NCI-H2171 (cell line): ENCODE measurements around the gene S1PR3.

Source experiments
- DNase-seq: peaks from one replicate; lab custom pipeline; 2025; lab: John Stamatoyannopoulos, UW

S1PR3 gene

GRCh38 chr9:89009546-89009840 lies 18.2 kb downstream of the S1PR3 start:
- DNase-seq: no peak

DNA sequence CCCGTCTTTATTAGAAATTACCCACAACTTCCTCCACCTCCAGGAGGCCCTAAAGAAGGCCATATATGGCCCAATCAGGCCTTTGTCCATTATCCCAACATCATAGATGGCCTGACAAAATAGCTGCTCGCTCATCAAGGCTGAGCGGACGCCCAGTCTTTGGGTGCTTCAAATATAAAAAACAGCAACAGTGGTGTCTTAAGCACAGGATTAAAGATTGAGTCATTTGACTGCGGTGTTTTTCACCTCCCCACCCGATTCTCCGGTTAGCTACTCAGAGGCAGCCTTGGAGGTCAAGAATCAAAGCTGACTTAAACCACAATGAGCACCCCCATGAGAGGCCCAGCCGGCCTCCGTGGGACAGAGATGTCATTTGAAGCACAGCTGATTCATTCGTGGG lies 18.8 kb downstream of the S1PR3 start:
- no peak for DNase-seq

DNA sequence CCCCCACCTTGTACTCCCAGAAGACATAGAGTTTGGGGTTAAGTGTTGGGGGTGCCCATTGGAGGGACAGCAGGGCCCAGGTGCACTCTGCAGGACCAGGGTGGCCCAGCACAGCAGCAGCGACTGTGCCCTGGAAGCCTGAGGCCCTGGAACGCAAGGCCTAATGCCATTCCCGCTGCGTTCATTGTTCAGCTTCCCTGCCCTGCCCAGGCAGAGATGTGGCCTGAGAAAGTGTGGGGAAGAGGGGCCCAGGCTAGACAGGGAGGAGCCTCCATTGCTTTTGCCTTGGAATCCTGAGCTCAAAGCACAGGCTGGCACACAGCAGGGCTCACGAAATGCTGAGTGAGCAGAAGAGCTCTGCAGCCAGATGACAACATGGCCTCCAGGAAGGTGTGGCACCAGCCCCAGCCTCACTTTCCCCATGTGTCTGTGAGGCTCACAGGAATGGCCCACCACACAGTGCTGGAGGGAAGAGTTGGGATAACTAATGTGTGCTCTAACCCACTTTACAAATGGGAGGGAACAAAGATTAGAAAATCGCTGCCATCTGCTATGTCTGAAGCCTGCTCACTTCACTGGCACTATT lies 19.4 kb downstream of the S1PR3 start:
- DNase-seq: no peak

- DNase-seq: no peak
Measured at GRCh38 chr9:89011683-89012082, 20.4 kb downstream of the S1PR3 start.

DNA sequence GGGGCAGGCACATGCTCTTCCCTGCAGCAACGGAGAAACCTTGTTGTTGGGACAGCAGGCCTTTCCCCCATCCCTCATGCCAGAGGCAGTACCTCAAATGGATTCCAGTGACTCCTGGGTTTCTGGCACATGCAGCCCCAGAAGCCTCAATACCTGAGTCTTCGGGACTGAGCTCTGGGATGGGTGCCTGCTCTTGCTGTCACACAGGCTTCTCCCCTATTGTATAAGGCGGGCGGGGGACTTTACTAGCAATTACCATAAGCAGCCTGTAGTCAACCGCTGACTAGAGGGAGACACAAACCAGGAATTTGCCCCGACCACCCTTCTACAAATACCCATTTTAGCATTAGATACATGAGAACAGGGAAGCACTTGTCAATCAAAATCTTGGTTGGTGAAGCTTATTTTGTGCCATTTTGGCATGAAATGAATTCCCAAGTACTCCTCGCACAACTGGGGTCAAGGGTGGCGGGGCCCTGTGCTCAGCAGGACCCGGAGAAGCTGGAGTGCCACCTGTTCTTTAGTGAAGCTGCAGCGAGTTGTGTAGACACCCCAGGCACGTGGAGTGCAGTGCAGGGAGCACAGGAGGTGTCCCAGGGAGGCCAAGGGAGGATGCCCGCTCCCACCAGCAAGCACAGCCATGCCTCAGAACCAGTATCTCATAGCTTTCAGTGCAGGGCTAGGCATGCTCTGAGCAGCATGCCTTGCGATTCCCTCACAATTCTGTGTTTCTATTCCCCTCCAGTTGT lies 21.2 kb downstream of the S1PR3 start:
- no peak for DNase-seq

- no peak for DNase-seq
Measured at GRCh38 chr9:89013660-89014059, 22.4 kb downstream of the S1PR3 start.

GRCh38 chr9:89014153-89014552 lies 22.9 kb downstream of the S1PR3 start:
- no peak for DNase-seq

- no peak for DNase-seq
Measured at GRCh38 chr9:89015336-89015735, 24.1 kb downstream of the S1PR3 start.

GRCh38 chr9:89020754-89021153 lies 29.5 kb downstream of the S1PR3 start:
- no peak for DNase-seq

DNA sequence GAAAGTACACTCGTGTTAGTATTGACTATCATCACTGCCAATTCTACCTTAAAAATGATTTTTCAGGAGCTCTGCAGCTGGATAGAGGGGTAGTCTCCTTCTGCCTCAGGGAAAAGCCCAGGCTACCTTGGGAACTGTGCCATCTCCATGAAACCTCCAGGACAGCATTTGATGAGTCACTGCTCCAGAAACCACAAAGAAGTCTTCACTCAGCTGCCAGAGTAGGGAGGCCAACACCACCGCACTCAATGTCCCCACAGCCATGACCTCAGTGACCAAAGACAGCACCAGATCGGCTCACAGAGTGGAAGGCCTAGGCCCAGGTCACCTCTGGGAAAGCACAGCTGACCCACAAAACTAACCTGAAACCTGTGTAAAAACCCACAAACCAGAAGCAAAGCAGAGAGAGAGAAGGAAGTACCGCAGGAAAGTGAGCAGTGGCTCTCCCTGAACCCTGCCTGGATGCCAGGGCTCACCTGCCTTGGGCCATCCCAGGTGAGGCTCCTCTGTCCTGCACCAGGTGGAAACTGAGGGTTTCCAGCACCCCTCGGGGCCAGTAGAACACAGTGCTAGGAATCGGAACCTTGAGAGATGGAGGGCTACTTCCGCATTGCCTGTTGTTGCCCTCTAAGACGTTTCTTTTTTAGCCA lies 30.0 kb downstream of the S1PR3 start:
- DNase-seq: no peak

DNA sequence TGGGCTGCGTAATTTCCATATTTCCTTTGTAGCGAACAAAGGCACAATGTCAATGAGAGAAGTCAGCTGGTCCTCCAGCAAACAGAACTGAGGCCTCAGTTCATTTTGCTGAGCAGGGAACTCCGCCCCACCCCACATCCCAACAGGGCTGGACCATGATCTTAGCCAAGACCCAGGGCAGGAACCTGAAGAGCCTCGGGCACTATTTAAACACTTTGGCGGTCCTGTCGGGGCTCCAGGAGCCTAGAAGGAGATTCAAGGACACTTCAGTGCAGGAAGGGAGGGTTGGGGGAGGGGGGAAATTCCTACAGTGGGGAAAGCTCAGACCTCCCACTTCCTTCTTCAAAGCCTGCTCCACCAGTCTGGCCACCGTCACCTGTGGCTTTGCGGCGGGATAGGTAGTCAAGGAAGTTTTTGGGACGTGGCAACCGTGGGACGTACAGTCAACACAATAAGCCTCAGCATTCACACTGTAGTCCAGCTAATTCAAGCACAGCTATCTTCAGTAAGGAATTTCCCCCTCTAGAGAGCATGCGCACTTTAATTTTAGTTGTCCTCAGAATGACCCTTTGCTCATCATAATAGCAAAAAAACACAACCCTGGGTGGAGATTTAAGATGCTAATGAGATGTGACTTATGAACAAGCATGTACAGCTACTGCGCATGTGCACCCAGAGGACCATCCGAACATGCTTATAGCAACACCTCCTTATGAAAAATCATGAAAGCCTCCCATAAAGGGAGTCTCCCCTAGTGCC lies 30.9 kb downstream of the S1PR3 start:
- no peak for DNase-seq

DNA sequence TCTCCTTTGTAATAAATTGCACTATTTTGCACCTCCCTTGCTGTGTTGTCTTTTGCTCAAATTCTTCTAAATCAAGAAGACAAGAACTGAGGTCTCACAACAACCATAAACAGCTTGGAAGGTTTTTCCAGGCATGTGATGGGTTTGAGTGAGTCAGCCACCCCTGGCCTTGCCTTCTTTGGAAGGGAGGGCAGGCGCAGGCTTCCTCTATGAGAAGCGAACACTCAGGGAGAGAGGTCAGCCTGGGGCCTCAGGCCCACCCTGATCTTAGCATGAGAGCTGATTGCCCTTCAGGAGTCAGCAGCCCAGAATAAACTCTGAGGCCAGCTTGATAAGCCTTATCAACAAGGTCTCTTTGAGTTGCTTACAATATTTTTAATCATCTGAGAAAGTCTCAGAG lies 31.6 kb downstream of the S1PR3 start:
- DNase-seq: no peak

DNA sequence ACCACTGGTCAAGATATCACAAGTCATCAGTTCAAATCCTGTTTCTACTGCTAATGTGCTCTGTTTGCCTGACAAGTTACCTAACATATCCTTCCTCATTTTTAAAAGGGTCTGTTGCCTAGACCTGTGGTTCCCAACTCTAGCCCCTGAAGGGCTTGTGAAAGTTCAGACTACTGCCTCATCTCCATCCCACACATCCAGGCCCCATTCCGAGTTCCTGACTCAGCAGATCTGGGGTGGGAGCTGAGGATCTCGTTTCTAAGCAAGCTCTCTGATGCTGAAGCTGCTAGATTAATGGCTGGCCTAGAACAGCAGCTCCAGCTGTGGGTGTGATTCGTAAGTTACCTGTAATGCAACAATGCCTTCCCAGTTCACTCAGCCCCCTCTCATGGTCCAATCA lies 32.5 kb downstream of the S1PR3 start:
- no peak for DNase-seq

DNA sequence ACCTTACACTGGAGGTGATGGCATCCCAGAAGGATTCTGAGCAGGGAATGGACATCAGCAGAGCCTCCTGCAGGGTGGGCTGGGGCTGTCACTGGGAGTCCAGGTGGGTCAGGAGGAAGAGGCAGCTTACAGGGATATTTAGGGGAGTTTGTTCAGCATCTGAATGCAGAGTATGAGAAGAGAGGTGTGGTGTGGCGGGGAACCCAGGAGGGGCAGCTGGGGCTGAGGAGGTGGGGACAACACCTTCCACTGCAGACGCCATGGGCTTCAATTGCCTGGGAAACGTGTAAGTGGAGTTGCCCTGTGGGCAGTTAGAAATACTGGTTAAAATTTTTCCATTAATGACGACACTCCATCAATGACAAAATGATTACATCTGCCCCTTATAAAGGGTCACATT lies 33.5 kb downstream of the S1PR3 start:
- DNase-seq: no peak

DNA sequence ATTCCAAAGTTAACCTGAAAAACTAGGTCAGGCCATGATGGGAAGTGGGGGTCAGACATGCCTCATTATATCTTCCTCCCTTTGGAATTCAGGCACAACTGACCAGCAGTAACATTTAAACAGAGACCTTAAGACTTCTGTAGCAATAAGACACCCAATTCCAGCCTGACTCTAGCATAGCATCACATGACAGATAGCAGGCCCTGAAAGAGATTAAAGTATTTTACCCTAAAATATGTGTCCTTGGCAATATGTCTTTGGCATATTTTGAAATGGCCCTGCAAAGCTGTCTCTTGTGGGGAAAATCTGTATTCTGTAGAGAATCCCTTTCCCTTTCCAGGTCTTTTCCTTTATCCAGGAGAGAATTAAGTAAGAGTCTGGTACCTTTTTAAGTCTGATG lies 34.3 kb downstream of the S1PR3 start:
- no peak for DNase-seq

DNA sequence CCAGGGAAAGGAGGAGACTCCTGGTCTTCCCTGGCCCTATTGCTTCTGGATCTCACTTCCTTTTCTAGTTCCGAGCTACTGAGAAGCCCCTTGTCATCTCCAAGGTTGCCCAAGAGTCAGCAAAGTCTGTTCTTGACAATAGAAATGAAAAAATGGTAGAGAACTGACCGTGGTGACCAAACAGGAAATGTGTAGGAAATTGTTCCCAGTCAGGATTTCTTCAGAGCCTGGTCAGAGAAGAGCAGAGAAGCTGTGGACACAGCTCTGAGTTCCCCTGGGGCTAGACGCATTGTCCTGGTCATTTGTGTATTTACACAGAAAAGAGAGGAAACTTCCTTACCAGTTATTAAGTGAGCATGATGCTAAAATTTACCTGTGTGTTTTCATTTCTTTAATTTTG lies 35.6 kb downstream of the S1PR3 start:
- DNase-seq: no peak

DNA sequence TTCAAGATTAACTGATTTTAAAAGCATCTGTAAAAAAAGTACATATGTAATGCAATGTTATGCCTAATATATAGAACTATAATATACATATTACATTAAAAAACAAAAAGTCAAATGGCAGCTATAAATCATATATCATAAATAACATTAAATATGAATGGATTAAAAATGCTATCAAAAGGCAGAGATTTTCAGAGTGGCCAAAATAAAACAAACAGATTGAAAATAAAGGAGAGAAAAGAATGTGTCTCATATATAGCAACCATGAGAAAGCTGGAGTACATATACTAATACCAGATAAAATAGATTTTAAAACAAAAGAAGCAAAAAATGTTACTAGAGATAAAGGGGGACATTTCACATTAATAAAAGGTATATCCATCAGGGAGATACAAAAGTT lies 38.5 kb downstream of the S1PR3 start:
- DNase-seq: no peak

GRCh38 chr9:89032173-89032572 lies 40.9 kb downstream of the S1PR3 start:
- no peak for DNase-seq

DNA sequence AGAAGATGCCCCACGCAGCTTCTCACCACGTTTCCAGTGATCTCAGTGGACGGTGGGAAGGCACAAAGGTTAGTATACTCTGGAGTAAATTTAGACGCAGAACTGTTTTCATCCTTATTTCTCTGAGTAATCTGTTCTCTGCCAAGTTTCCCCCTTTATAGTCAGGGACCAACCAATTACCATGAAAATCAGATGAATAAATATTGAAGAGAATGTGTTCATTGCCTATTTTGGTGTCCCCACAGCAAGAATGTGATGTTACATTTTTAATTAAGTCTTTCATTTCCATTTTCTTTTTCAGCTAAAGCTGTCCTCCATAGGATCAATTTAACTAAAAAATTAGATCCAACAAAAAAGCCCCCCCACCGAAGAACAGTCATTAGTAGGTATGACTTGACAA lies 41.4 kb downstream of the S1PR3 start:
- no peak for DNase-seq

GRCh38 chr9:89036383-89036782 lies 45.1 kb downstream of the S1PR3 start:
- no peak for DNase-seq

GRCh38 chr9:89036891-89037290 lies 45.6 kb downstream of the S1PR3 start:
- DNase-seq: no peak

GRCh38 chr9:89037346-89037745 lies 46.1 kb downstream of the S1PR3 start:
- no peak for DNase-seq

DNA sequence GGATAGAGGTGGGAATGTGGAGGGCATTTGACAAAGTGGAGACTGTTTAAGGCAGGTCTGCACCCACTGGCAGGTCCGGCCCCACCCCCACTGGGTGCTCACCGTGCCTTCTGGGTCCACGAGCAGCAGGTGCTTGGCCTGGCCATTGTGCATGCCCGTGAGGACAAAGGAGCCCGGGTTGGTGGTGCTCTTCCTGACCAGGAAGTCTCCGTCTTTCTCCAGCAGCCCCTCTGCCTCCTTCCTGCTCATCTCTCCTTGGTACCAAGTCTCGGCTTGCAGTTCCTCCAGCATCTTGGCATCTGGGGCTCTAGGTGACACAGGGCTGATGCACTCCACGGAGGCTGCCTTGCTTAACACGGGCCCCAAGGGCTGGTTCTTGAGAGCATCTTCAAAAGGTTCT lies 46.6 kb downstream of the S1PR3 start:
- DNase-seq: no peak
